Measurements from ENCODE around the gene PLXNA1. TPM values are rescaled to one million over a fixed set of nuclear protein-coding genes. Genes with fewer than 3 reads are reported as not detected.

The PLXNA1 gene
- total and polyA plus RNA-seq, 10 of the 15 experiments (the other 5 are each of a cell fraction or from before 2014, with no cell fraction given): 0.03 to 16.4 (median 2.5) TPM

GRCh38 chr3:127004641-127005397 is 21.9 kb downstream of the PLXNA1 start:
- no peaks in the 10 kb centered on the region for H3K79me2 ChIP-seq (ENCODE audit: control insufficient read depth, insufficient read depth, low read length)
- peaks cover 7% of the 10 kb centered on the region for H3K4me1 ChIP-seq (ENCODE audit: control insufficient read depth, insufficient read depth, low read length)
- intact Hi-C loops (cut with micrococcal nuclease; ENCODE audit: unreplicated experiment): no loop called here
- DNase-seq (ENCODE audit: low read depth, low spot score): no peak
- no peak overlapping the region for H3K27ac ChIP-seq (ENCODE audit: control insufficient read depth, insufficient read depth)
- no peak overlapping the region for H2AFZ ChIP-seq (ENCODE audit: control insufficient read depth, low read depth, low read length)
- no peak for ATAC-seq
- CTCF ChIA-PET: no interaction called here
- no peaks in the 10 kb centered on the region for H3K9me3 ChIP-seq (replicated peaks; ENCODE audit: control insufficient read depth, insufficient read depth, low read length)
- RAD21 ChIA-PET (ENCODE audit: unreplicated experiment): no interaction called here
- H3K9ac ChIP-seq (ENCODE audit: control insufficient read depth, insufficient read depth, low read length): no peak overlapping the region
- H4K20me1 ChIP-seq (ENCODE audit: control insufficient read depth, insufficient read depth): no peaks in the 10 kb centered on the region
- no peaks in the 10 kb centered on the region for H3K27me3 ChIP-seq (replicated peaks in 1 of 2; ENCODE audit: control insufficient read depth in 2 of 2, insufficient read depth in 2 of 2, low read length in 1 of 2)
- POLR2A ChIA-PET: no interaction called here
- no peak for FAIRE-seq
- peaks cover 0 to 8% of the 10 kb centered on the region in 2 experiments; a peak in 2 of 4 replicates for H3K36me3 ChIP-seq (ENCODE audit: control insufficient read depth in 2 of 2, insufficient read depth in 2 of 2, low read length in 1 of 2)
- BruUV-seq (replicated peaks): no TSS peak
- H3K4me2 ChIP-seq (ENCODE audit: control insufficient read depth, insufficient read depth): no peak overlapping the region
- no peak overlapping the region for H3K4me3 ChIP-seq
- SMC1A ChIA-PET (ENCODE audit: uncharacterized antibody, unreplicated experiment): no interaction called here
- WGBS (ENCODE audit: insufficient coverage, insufficient replicate concordance, low lambda C conversion rate, missing lambda C conversion rate): 86% methylated on average over 31 of the region's 32 CpGs
- in situ Hi-C loops (cut with MboI): no loop called here
- TF ChIP-seq CUX1 (IDR thresholded peaks at IDR 0.05; ENCODE audit: insufficient replicate concordance, low read depth, low read length): no peak
- TF ChIP-seq HCFC1 (IDR thresholded peaks at IDR 0.05; ENCODE audit: low read length): no peak
- no peak for TF ChIP-seq PRDM15 (CRISPR knock-in tag; IDR thresholded peaks at IDR 0.05)
- no peak for TF ChIP-seq CEBPZ (IDR thresholded peaks at IDR 0.05; ENCODE audit: low read depth, low read length)
- no peak for TF ChIP-seq CBX3 (IDR thresholded peaks at IDR 0.05; ENCODE audit: borderline replicate concordance, low read depth)
- TF ChIP-seq TARDBP (IDR thresholded peaks at IDR 0.05; ENCODE audit: borderline replicate concordance): no peak
- TF ChIP-seq MYC (IDR thresholded peaks at IDR 0.05; ENCODE audit: insufficient read depth, insufficient read length, insufficient replicate concordance, low read length, severe bottlenecking): no peak
- no peak for TF ChIP-seq ATF3 (IDR thresholded peaks at IDR 0.05; ENCODE audit: borderline replicate concordance, extremely low read depth, low read depth, low read length)
